Vagina (tissue), 2 donors: ENCODE results near the gene KIF4B.

Experiments used
- POLR2A ChIP-seq, 2 donors: fragments of 450-650 bp; IDR thresholded peaks; one replicate each; pipeline ENCODE4 v1.6.1; 2017; ENCODE audit warnings: antibody characterized with exemption in 2 of 2, mild to moderate bottlenecking in 2 of 2, moderate library complexity in 2 of 2
- POLR2AphosphoS5 ChIP-seq, 2 donors: sonication (generic); formaldehyde crosslinking; IDR thresholded peaks; one replicate each; pipeline ENCODE4 v1.9.0; 2017; ENCODE audit warnings: antibody characterized with exemption in 2 of 2, mild to moderate bottlenecking in 2 of 2, low read depth in 1 of 2; ENCODE audit not compliant: insufficient read depth in 1 of 2
- TF ChIP-seq, protein P1 (sequence below), 3 experiments: fragments of 450-650 bp in 2 of 3; fragments of 200-600 bp in 1 of 3; sonication (generic) in 1 of 3; IDR thresholded peaks; one replicate each; pipeline ENCODE4 v1.5.1; 2017 to 2019; ENCODE audit warnings: antibody characterized with exemption in 3 of 3, mild to moderate bottlenecking in 2 of 3, moderate library complexity in 2 of 3

- no peak for TF ChIP-seq POLR2A (IDR thresholded peaks at IDR 0.05)
- TF ChIP-seq, protein P1, sequence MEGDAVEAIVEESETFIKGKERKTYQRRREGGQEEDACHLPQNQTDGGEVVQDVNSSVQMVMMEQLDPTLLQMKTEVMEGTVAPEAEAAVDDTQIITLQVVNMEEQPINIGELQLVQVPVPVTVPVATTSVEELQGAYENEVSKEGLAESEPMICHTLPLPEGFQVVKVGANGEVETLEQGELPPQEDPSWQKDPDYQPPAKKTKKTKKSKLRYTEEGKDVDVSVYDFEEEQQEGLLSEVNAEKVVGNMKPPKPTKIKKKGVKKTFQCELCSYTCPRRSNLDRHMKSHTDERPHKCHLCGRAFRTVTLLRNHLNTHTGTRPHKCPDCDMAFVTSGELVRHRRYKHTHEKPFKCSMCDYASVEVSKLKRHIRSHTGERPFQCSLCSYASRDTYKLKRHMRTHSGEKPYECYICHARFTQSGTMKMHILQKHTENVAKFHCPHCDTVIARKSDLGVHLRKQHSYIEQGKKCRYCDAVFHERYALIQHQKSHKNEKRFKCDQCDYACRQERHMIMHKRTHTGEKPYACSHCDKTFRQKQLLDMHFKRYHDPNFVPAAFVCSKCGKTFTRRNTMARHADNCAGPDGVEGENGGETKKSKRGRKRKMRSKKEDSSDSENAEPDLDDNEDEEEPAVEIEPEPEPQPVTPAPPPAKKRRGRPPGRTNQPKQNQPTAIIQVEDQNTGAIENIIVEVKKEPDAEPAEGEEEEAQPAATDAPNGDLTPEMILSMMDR (IDR thresholded peaks at IDR 0.05) = no peak
- TF ChIP-seq POLR2AphosphoS5 (IDR thresholded peaks at IDR 0.05; ENCODE audit: insufficient read depth in 1 of 2, low read depth in 1 of 2) = no peak
Measured at GRCh38 chr5:154970759-154971158, 42.8 kb upstream of the KIF4B start.
